GM18867 (cell line): ENCODE measurements around the gene GALNT9.
"Not testable (repeated sequence)": the region's sequence is repeated elsewhere in the genome, so short reads cannot be mapped to it uniquely, and the experiment has no call there.

ENCODE experiments used
- ATAC-seq: cut with Tn5 transposase; IDR thresholded peaks from one replicate; pipeline ENCODE4 v1.9.1; 2021; ENCODE audit warnings: mild to moderate bottlenecking, moderate library complexity; ENCODE audit not compliant: unreplicated experiment

The GALNT9 gene

DNA sequence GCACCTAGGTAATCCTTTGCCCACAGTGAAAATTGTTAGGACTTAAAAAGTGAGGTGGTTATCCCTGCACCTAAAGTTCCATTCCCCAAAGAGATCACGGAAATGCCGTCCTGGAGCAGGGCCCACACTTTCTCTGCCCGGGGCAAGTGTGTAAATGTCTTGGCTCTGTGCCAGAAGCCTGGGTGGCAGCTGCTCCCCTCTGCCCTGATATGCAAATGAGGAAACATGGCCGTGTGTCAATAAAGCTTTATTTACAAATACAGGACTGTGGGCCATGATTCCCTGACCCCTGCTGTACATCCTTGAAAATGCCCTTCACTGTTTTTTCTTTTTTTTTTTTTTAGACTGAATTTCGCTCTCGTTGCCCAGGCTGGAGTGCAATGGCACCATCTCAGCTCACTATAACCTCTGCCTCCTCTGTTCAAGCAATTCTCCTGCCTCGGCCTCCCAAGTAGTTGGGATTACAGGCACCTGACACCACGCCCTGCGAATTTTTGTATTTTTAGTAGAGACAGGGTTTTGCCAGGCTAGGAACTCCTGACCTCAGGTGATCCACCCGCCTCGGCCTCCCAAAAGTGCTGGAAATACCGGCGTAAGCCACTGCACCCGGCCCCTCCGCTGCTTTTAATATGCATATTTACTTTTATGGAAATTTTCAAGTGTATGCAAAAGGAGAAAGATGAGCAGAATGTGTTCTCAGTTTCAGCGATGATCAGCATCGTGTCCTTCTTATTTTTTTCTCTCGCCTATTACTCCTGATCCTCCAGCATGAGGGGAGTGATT, 75.5 kb downstream of the GALNT9 start:
- ATAC-seq: no peak

DNA sequence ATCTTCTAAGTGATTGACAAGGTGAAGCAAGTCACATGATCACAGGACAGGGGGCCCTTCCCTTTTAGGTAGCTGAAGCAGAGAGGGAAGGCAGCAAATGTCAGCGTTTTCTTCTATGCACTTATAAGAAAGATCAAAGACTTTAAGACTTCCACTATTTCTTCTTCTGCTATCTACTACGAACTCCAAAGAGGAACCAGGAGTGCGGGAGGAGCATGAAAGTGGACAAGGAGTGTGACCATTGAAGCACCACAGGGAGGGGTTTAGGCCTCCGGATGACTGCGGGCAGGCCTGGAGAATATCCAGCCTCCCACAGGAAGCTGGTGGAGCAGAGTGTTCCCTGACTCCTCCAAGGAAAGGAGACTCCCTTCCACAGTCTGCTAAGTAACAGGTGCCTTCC, 76.4 kb downstream of the GALNT9 start:
- ATAC-seq: not testable (repeated sequence)

DNA sequence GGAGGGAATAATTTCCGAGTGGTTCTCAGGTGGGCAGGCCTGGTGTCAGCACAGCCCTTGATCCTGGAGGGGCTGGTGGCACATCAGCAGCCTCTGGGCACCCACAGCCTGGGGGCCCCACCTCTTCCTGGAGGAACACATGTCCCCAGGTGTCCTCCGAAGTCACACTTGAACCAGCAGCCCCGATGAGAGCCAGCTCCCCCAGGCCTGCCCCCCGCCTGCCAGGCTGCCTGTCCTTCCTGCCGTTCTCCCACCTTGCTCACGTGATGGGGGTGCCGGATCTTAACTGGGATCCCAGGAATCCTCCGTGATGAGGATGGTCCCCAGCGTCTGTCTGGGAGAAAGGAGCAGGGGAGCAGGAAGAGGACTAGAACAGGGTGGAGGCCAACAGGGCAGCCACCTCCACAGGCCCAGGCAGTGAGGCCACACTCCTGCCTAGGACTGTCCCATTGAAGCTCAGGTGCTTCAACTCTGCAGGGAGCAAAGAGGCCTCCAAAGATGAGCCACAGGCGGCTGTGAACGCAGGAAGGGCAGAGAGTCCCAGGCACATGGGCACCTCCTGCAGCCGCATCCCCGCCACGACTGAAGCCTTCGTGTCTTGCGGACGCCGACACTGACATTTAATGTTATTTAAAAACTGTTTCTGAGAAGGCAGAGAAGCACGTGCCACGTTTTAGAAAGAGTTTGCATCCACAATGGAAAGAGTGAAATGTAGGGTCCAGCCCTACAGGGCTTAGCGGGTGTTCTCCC, 77.5 kb downstream of the GALNT9 start:
- ATAC-seq: no peak

DNA sequence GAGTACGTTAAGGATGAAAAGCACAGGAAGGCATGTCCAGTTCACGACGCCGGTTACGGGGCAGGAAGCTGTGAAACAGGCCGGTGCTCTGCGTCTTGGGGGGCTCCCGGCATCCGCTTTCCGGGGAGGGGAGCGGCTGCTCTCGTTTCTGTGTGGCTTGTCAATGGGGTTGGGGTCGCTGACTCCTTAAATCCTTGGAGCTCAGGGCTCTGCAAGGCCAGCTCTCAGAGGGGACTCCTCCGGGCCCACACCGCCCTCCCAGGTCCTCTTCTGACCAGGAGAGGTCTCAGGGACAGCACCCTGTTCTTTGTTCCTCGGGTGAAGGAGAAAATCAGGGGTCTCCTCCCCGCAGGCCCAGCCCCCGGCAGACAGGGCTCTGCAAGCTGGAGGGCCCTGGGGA, 78.1 kb downstream of the GALNT9 start:
- no peak for ATAC-seq

DNA sequence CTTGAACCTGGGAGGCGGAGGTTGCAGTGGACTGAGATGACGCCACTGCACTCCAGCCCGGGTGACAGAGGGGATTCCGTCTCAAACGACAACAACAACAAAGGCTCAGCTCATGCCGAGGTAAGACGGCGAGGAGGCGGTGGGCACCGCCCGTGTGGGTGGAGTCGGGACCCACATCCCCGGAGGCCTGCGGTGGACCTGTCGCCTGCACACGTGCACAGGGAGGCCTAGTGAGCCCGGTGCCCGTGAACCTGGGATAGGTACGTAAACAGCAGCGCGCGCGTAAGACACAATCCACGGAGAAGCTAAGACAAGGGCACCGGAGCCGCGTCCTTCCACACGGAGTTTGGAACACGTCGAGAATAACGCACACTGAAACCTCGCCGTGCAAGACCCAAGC, 78.7 kb downstream of the GALNT9 start:
- no peak for ATAC-seq

DNA sequence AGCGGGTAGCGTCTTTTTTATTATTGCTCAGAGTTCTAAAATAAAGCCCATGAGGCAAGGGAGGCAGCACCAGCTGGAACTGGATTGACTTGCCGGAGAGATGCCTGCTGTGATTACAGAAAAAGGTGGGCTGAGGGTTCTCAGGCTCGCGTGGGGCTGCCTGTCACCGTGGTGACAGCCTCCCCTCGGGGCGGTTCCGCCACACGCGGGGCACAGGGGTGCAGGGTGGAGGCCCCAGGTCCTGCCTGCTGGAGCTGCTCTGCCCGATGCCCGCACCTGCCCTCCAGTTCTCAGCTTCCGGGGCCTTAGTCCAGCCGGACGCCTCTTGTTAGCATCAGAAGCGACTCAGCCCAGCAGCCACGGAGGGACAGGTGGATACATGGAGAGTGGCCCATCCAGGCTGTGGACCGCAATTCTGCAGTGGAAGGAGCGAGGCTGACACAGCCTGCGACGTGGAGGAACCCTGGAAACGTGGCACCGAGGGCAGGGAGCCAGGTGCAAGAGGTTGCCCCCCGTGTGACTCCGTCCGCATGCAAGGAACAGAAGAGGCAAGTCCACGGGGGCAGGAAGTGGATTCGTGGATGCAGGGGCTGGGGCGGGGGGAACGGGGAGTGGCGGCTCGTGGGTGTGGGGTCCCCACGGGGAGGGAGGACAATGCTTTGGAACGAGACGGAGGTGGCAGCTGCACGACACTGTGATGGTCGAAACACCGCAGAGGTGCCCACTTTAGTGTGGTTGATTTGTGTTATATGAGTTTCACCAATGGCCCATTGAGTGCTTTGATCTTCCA, 79.5 kb downstream of the GALNT9 start:
- no peak for ATAC-seq

DNA sequence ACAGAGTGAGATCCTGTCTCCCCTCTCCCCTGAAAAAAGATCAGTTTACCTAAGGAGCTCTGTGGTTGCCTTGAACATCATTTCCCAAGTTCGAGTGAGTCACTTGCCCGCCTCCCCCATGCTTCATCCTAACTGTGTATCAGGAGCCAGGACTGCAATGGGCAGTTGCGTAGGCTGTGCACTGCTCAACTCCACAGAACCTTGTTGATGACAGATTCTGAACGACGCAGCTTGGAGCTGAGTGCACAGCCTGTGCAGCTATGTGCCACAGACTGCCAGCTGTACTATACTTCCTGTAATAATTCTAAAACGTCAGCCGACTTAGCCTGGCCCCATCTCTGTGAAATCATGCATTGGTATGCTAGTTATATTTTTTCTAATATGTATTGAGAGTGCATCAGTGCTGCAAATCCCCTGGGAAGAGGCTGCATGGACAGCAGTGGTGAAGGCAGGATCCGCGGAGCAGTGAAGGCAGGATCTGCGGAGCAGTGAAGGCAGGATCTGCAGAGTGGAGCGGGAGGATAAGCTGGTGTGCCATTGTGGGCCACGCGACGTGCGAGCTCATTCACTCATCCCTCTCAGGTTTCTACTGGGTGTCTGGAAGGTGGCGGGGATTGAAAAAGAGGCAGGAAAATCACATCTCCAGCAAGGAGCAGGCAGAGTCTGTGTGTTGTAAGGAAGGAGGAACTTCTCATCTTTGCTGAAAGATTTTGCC, 80.8 kb downstream of the GALNT9 start:
- no peak for ATAC-seq

DNA sequence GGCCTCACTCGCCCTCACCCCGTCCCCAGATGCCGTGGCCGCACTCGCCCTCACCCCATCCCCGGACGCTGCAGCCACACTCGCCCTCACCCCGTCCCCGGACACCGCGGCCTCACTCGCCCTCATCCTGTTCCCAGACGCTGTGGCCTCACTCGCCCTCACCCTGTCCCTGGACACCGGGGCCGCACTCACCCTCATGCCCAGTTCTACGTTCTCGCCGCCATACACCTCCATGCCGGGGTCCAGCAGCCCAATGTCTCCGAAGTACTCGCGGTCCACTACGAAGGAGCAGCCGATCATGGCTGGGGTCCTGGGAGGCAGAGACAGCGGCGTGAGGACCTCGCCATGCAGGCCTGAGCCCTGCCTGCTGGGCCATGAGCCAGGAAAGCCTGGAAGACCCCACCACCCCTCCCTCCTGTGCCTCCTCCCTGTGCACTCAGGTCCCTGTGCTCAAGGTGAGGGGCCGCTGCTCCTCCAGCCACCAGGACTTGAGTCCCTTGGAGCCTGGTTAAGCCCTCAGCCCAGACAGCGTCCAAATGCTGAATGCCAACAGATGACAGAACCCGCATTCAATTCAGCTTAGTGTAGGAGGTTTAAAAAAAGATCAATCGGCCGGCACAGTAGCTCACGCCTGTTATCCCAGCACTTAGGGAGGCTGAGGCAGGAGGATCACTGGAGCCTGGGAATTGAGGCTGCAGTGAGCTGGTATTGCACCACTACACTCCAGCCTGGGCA, 81.5 kb downstream of the GALNT9 start:
- ATAC-seq: no peak

DNA sequence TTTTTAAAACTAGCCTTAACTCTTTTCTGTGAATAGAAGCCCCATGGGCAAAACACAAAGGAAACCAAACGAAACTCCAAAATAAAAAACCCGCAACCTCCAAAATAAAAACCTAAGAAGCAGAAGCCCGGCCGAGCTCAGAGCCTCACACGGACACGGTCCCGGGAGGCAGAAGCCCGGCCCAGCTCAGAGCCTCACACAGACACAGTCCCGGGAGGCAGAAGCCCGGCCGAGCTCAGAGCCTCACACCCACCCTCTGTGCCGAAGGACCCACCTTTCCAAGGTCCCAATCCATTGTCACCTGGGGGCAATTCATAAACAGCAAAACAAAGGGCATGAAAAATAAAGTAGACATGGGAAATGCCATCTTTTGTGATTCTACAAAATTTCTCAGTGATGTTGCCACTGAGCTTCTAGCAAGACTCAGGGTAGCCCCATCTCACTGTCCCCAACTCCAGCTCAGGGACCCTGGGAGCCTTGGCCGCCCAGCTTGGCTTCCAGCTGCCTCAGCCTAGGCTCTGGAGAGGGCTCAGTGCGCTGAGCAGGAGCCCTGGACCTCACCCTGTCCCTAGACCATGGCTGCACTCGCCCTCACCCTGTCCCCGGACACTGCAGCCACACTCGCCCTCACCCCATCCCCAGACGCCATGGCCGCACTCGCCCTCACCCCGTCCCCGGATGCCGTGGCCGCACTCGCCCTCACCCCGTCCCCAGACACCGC, 82.2 kb downstream of the GALNT9 start:
- ATAC-seq: no peak

DNA sequence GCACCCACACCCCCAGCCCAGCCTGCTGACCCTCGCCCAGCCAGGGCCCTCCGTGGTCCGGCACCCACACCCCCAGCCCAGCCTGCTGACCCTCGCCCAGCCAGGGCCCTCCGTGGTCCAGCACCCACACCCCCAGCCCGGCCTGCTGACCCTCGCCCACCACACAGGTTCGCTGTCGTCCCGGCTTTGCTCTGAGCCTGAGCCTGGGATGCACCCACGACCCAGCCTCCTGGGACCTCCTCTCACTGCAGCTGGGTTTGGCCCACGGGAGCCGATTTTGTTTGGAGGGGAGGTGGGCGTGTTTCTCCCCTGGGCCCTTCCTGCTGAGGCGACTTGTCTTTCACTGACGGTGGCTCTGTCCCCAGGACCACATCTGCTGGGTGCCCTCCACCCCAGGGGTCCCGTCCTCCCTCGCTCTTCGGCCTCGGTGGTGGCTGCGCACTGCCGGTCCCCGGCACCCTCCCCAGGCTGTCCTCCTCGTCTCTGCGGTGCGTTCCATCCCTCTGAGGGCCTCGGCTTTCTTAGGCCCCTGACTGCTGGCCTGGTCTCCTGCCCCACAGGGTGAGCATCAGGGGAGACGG, 83.8 kb downstream of the GALNT9 start:
- ATAC-seq: no peak

DNA sequence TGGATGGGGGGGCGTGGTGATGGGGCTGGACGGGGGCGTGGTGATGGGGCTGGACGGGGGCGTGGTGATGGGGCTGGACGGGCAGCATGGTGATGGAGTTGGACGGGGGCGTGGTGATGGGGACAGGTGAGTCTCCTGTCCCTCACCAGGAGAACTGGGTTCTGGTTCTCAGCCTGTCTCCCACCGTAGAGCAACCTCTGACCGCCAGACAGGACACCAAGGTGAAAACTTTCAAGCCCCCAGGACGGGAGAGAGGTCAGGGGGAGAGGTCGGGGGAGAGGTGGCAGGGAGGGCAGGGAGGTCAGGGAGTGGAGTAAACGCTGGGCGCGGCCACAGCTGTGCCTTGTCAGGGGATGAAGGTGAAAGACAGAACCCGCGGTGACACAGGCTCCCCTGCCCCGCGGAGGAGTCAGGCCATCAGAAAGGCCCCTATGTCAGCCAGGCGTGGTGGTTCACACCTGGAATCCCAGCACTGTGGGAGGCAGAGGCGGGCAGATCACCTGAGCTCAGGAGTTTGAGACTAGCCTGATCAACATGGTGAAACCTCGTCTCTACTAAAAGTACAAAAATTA, 84.6 kb downstream of the GALNT9 start:
- ATAC-seq: no peak

DNA sequence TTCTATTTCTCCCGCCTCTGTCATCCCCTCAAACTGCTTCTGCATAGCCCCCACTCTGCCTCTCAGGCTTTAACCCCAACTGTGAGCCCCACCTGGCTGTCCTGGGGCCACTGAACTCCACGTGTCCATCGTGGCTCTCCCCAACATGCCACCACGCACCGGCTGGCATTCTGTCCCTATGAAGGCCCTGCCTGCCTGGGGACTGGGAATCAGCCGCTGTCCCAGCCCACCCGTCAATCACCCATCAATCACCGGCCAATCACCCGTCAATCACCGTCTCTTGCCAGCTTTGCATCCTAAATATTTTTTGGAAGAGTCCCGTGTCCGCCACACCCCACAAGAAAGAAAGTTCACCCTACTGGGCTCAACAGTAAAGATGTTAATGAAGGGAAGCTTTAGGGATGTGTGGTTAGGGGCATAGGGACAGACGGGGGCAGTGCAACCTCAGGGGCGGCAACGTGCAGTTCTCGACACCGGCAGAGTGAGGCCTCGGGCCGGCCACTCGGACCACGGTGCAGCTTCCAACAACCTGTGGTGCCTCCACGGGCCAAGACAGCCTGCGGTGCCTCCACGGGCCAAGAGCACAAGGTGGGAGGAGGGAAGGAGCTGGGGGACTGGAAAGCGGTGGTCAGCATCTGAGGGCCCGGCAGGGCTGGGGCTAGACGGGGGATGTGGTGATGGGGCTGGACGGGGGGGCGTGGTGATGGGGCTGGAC, 85.6 kb downstream of the GALNT9 start:
- ATAC-seq: no peak

DNA sequence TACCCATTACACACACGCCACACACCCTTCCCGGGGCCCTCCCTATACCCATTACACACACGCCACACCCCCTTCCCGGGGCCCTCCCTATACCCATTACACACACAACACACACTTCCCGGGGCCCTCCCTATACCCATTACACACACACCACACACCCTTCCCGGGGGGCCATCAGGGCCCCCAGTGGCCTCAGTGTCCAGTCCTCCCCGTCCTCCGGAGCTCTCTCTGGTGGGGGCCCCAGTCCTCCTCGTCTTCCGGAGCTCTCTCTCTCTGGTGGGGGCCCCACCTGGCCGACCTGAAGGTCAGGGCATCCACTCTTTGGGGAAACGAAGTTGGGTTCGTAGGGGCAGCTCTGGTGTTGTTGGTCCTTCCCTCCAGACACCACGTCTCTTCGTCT, 86.2 kb downstream of the GALNT9 start:
- ATAC-seq: not testable (repeated sequence)

DNA sequence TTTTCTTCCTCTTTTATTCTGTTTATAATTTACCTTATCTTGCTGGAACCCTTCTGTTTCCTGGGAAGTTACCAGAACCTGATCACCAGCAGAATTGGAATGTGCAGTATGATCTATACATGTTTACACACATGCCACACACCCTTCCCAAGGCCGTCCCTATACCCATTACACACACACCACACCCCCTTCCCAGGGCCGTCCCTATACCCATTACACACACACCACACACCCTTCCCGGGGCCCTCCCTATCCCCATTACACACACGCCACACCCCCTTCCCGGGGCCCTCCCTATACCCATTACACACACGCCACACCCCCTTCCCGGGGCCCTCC, 88.8 kb downstream of the GALNT9 start:
- ATAC-seq: not testable (repeated sequence)

DNA sequence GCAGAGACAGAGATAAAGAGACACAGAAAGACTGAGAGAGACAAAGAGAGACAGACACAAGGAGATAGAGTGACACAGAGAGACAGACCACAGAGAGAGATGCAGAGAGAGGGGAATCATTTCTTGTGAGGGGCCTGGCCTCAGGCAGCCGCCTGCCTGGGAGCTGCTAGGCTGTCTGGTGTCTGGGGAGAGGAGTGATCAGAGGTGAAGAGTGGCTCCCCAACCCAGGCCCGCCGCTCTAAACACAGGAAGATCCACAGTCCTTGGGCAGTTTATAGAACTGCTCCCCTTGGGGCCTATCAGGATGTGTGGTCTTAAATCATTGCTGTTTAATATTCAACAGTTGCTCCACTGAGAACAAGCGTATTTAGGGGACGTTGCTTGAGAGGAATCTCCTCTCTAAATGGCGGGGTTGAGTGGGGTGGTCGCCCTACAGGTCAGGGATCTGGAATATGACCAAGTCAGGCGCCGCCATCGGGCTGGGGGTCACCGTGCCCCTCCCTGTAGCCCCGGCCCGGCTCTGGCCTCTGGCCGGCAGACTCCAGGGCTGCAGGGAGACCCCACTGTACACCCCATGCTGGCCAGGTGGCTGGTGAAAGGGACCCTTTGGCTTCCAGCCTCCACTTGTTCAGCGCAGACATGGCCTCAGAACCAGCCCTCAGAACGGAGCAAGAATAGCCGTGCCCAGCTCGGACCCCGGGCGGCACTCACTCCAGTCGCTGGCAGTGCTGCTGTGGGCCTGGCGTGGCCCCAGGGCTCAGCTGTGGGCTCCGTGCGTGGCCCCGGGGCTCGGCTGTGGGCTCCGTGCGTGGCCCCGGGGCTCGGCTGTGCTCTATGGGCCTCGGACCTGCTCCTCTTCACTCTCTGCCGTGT, 89.4 kb downstream of the GALNT9 start:
- ATAC-seq: no peak

DNA sequence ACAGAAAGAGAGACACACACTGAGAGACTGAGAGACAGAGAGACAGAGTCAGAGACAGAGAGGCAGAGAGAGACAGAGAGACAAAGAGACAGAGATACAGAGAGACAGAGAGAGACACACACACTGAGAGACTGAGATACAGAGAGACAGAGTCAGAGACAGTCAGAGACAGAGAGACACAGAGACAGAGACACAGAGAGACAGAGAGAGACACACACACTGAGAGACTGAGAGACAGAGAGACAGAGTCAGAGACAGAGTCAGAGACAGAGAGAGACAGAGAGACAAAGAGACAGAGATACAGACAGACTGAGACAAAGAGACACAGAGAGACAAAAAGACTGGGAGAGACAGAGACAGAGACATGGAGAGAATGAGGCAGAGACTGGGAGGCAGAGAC, 90.0 kb downstream of the GALNT9 start:
- ATAC-seq: no peak

DNA sequence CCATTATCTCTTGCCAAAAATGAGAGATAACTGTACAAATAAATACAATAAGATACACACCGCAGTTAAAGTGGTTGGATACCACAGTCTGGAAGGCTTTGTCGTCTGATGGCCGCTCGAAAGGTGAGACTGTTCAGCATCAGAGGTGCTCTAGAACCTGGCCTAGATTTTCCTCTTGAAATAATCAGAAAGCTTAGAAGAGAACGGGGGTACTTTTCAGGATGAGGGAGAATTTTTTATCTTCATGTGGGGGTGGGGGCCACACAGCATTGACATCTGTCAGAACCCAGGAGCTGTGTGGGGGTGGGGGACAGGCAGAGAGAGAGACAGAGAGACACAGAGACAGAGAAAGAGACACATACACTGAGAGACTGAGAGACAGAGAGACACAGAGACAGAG, 90.5 kb downstream of the GALNT9 start:
- ATAC-seq: no peak

DNA sequence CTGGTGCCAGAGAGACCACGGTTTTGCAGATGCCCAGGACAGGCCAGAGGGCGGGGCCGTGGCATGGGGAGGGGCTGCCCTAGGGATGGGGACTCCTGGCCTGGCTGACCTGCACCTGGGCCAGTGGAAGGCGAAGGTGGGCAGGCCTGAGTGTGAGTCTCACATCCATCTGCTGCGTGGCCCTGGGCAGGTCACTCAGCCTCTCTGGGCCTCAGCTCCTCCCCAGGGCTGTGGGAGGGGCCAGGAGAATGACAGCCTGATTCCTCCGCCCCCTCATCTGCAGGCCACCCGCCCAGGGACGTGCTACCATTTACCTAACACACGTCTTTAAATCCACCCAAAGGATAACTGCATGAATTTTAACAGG, 90.9 kb downstream of the GALNT9 start:
- no peak for ATAC-seq
